GM18498 (cell line): ENCODE data around the gene IFT80.

Experiments used
- ATAC-seq: cut with Tn5 transposase; IDR thresholded peaks from one replicate; pipeline ENCODE4 v1.9.1; 2021; ENCODE audit warnings: mild to moderate bottlenecking, moderate library complexity; ENCODE audit not compliant: unreplicated experiment

The IFT80 gene

DNA sequence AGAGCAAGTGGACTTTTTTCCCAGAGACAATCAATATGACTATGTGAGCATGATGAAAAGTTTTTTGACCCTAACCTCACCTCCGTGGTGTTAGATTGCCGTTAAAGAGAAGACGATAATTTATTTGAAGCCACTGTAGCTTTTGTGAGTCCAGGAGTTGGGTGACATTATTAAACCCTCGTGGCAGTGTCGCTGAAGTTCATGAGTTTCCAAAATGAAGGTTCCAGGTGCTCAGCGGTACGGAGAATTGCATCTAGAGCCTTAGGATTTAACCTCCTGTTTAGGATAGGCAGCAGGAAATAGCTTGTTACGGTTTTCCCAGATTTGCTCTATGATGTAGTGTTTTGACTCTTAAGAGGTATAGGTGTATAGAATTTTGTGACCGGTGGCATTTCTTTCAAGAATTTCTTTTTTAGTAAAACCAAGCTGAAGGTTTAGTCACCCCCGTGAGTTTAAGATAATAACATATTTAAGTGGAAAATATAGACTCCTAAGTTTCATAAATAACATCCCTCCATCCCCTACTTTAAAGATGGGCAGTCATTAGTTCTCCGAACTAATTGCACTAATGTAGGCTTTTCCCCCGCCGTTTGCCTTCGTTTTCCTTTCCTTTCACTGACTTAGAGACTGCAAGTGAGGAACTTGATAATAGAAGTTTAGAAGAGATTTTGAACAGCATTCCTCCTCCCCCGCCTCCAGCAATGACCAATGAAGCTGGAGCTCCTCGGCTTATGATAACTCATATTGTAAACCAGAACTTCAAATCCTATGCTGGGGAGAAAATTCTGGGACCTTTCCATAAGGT is 2.5 kb upstream of the IFT80 start:
- no peak for ATAC-seq

DNA sequence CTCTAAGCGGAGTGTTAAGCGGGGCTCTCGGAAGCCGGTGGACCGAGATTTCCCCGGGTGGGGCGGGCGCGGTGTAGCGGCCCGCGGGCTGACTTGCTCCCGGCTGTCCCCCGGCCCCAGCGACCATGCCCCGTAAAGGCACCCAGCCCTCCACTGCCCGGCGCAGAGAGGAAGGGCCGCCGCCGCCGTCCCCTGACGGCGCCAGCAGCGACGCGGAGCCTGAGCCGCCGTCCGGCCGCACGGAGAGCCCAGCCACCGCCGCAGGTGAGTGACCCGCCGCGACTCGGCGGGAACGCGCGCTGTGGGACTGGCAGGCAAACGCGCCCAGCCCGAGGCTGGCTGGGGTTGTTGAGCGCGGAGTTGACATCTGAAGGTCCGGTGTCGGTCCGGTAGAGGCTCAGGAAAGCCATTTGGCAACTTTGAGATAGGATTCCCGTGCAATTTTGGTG is 1.7 kb upstream of the IFT80 start:
- peak; percentile 20 for ATAC-seq

DNA sequence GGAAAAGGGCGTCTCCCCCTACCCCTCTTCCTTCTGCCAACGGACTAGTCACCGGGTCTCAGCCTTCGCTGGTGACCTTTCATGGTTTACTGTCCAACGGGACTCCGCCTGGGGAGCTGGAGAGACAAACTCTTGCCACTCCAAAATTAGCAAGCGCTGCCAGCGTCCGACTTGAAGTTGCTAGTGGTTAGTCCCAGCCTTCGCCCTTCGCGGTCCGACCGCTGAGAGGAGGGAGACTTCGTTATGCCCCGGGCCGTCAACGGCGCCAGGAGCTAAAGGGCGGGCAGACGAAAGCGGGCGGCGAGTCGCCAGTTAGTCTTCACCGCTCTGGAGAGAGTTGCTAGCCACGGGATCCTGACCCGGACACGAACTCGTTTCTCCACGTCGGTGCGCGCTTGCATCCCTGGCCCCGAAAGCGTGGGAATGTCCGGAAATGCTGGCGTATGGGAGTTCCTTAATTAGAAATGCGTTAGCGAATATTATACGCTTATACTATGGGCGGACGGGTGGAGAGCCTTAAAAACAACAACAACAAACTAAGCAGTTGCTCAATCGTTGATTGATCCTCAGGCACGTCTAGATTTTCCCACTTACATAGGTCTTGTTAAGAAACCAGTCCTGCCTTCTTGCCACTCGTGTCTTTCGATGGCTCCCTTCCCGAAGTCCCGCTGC is 1.1 kb upstream of the IFT80 start:
- peak; percentile 16 for ATAC-seq

DNA sequence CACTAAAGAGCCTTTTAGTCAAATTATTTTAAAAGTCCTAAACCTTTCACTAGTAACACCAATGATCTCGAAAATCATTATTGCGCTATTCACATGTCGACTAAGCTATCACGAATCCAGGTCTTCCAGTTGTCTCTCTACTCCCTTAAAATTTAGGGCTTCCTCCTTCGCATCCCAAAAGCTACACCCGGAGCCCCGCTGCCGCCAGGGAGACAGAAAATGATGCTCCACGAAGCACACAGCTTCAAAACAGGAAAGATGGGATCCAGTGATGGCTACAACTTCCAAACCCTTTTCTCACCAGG is 253 bp downstream of the IFT80 start:
- peak; percentile 16 for ATAC-seq

DNA sequence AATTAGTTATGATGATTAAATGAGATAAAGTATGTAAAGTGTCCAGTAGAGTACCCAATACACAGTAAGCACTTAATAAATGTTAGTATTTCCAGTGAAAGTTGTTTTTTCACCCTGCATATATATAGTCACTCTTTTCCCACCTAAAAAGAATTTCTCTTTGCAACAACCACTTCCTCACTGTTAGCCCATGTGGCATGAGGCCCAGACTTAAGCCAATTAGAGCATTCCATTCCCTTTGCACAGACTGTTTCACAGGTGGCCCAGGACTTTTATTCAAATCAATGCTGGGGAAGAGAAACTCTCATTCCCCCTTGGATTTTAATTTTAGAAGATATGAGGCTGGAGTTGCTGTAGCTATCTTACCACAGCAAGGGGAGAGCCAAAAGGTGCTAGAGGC is 3.7 kb downstream of the IFT80 start:
- no peak for ATAC-seq

DNA sequence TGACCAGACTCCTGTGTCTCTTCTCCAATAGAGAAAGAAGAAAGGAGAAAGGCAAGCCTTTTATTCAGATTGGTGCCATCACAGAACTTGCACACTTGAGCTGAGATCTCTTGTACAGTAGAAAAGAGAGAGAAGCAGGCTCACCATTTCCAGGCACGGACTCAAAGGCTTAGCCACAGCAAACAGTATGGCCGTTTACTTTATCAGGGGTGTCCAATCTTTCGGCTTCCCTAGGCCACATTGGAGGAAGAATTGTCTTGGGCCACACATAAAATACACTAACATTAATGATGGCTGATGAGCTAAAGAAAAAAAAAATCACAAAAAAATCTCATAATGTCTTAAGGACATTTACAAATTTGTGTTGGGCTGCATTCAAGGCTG is 5.0 kb downstream of the IFT80 start:
- ATAC-seq, result no peak

DNA sequence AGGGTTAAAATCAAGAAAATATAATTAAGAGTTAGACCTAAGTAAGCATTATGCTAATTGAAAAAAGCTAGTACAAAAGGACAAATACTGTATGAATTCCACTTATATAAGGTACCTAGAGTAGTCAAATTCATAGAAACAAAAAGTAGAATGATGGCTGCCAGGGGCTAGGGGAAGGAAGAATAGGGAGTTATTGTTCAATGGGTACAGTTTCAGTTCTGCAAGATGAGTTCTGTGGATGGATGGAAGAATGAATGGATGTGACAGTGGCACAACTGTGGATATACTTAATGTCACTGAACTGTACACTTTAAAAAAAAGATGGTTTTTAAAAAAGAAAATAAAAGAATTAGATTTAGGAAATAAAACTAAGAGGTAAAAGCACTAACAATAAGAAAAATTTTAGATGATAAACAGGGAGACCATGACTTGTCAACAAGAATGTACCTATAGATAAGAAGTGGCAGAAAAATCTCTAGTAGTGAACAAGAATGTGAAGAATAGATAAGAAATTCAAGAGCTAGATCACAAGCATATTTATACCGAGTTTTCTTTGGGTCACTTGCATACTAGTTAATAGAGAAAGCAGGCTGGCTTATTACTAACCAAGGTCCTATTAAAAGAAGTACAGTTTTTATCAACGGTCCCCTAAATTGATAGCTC is 5.5 kb downstream of the IFT80 start:
- ATAC-seq, result no peak

DNA sequence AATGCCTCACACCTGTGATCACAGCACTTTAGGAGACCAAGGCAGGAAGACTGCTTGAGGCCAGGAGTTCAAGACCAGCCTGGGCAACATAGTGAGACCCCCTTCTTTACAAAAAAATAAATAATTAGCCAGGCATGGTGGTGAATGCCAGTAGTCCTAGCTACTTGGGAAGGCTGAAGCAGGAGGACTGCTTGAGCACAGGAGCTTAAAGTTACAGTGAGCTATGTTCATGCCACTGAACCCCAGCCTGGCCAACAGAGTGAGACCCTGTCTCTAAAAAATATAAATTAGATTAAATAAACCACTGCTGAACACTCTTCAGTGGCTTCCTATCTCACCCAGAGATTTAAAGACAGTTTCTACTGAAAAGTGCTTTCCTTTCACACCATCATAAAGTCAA is 6.2 kb downstream of the IFT80 start:
- ATAC-seq, result no peak

DNA sequence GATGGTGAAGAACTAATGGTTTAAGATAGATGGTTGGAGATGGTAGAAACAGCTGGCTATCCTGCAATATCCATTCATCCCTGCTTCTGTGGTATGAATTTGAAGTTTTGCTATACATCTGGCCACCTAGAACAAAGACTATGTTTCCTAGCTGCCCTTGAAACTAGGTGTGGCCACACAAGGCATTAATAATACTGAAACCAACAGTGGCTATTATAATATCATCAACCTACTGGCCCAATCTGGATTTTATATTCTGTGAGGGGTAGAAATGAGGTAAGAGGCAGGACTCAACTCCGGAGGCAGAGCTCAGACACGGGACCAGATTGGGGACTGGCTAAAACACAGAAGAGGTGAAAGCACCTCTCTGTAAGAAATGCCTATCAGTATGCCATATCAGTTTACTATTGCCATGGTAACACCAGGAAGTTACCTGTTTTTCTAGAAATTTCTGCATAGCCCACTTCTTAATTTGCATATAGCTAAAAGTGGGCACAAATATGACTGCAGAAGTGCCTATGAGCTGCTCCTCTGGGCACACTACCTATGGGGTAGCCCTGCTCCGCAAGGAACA is 8.4 kb downstream of the IFT80 start:
- no peak for ATAC-seq

DNA sequence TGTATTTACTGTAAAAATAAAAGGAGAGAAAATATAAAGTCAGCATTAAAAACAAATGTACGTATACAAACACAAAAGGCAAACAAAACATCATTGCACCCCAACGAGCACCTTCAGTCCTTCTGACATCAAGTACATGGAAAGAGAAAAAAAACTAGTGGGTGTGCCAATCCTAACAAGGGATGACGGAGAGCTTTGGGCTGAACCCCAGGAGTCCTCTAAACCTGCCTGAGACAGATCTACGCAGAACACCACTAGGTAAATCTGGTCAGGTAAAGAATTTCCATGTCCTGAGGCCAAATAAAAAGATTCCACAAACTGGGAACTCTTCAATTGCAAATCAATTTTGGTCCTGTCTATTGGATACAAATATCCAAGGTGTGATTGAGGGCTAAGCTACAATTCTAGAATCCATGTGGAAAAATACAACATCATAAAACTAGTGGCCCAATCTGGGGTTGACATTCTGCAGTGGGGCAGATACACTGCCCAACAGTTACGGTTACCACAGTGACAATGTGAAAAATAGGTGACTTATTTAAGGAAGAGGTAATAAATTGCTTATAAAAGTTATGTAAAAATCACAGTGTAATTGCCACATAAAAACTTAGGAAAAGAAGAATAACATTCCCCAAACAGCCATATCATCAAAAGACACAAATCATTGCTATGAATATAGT is 14.2 kb downstream of the IFT80 start:
- no peak for ATAC-seq

DNA sequence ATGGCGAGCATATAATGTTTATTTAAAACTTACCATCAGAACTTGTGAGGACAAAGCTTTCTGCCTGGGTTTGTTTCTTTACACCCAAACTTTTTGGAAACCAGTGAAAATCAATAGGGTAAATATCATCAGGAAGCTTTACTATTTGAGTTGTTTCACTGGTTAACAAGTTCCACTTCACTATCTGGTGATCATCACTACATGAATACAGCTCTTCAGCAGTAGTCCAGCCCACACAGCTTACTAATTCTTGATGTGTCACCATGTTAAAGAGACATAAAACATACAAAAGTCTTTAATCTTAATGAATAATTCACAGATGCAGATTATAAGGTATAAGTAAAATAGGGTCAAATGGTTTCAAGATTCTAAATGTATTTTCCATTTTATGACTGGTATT is 17.6 kb downstream of the IFT80 start:
- no peak for ATAC-seq

DNA sequence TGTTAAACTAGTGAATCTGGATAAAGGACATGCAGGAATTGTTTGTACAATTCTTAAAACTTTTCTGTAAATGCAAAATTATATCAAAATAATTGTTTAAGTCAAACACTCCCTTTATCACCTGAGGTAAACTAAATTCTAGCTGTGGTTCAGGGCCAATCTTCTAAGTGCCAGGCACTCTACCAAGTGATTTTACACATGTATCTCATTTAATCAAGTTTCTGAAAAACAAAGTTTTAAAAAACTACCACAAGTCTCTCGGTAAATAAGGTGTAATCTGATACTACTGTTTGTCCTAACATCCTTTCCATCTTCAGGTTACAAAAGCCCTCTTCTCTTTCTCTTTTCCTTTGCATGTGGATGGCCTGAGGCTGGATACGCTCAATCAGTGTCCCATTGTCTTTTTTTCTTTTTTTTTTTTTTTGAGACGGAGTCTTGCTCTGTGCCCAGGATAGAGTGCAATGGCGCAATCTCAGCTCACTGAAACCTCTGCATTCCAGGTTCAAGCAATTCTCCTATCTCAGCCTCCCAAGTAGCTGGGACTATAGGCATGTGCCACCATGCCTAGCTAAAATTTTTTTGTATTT is 19.3 kb downstream of the IFT80 start:
- no peak for ATAC-seq

DNA sequence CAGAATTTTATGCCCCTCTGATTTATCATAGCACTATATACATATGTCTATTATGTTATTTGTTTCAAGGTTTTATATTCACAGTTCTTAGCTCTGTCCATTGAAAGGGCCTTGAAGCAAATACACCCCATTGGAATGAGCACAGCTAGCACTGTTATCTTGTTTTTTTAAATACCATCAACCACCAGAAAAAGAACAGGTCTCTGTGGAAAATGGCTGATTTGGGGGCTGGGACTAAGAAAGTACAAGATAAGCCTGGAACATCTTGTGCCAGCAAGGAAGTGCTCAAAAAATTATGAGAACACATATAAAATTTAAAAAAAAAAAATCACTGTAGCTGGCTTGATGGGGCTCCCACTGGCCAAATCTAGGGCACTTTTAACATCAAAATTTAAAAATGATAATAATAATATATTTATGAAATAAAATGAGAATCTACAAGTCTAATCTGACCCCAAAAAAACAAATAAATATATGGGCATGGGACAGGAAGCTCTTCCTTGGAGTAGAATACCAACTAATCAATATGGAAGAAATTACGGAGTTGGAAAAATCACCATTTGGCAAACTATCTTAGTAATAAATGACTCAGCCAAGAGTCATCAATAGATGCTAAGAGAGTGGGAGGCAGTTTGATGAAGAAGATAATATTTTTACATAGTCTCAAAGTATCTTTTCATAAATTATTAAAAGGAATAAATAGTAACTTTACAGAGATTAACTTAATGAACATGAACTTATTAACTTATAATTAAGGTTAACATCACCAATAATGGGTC is 20.5 kb downstream of the IFT80 start:
- ATAC-seq, result no peak

DNA sequence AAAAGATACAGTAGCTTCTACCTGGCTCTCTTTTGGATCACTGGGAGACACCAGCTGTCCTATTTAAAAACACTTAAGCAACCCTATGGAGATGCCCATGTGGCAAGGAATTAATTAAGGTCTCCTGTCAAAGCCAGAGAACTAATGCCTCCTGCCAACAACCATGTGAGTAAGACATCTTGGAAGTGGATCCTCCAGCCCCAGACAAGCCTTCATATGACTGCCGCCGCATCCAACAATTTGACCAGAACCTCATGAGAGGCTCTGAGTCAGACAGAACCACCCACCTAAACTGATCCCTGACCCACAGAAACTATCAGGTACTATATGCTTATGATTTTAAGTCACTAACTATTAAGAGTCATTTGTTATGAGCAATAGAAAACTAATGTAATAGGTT is 22.3 kb downstream of the IFT80 start:
- ATAC-seq, result no peak

DNA sequence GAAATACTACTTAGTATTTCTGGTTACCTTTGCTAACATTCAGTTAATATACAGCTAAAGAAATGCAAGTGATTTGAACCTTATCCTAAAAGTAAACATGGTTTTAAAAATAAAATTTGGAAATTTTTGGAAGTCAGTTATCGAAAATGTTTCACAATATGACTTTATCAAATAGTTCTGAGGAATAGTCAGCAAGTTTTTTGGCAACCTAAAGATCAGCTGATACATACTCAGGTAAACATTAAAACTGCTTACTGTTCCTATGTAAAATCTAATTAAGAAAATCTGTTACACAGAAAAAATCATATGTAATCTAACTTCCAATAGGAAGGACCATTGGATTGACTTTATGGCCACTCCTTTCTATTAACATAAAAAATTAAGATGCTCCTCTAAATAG is 24.1 kb downstream of the IFT80 start:
- ATAC-seq, result no peak

DNA sequence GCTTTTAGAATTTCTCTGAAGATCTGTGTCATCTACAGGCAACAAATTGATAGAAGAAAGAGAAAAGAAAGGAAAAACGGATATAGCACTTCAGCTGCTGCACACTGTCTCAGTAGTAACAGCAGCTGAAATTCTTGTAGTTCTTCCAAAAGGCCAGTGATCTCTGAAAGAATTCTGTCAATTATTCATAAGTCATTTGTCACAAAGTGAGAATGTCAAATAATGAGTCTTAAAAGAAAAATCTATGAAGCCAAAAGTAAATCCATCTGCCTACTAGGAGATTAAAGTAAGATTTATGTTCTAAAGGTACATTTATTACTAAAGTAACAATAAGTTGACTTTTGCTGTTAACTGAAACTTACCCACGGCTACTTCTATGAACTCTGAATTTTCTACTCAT is 24.6 kb downstream of the IFT80 start:
- ATAC-seq, result no peak

DNA sequence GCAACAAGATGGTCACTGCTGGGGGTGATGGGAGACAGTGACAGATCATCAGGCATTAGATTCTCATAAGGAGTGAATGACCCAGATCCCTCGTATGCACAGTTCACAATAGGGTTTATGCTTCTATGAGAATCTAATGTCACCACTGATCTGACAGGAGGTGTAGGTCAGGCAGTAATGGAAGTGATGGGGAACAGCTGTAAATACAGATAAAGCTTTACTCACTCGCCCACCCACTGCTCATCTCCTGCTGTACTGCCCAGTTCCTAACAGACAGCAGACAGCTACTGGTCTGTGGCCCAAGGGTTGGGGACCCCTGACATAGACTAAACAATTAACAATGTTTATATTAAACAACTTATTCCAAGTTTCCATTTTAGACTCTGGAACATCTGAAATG is 25.4 kb downstream of the IFT80 start:
- no peak for ATAC-seq

DNA sequence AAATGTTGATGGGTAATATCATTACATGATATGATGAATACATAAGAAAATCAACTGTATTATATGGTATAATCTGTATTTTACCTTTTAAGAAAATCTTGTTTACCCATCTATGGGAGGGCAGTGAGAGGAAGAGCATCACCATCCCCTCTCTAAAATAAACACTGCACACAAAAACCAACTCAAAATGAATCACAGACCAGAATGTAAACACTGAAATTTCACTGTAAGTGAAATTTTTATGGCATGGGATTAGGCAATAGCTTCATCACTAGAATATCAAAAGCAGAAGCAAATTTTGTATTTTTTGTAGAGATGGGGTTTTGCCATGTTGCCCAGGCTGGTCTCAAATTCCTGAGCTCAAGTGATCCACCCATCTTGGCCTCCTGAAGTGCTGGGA is 26.2 kb downstream of the IFT80 start:
- ATAC-seq, result no peak

DNA sequence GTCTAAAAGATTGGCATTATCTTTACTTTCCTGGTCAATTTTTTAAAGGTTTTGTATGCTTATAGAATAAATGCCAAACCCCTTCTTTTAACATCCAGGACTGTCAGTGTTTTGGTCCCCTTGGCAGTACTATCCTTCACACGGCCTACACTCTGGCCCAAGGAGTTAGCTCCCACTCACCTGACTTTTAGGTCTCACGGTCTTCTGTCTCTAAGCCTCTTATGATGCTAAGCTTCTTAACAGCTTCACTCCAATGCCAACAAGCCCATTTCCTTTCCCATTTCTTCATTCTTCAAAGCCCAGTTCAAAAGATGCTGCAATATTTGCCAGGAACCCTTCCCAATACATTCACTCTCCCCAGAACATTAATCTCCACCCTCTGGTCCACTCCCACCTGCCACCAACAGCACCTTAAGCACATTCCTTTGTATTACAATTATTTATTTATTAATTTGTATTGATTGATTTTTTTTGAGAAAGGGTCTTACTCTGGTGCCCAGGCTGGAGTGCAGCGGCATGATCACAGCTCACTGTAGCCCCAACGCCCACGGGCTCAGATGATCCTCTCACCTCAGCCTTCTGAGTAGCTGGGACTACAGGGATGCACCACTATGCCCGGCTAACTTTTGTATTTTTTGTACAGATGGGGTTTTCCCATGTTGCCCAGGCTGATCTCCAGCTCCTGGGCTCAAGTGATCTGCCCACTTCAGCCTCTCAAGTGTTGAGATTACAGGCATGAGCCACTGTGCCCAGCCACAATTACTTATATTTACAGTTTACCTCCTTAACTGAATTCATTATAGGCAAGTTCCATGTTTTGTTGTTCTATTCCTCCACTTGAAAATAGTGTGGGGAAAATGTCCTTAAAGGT is 27.8 kb downstream of the IFT80 start:
- no peak for ATAC-seq
